IPS DF 4.7 (cell line): ENCODE results near the gene RXRG.
"Not testable (repeated sequence)": the region's sequence is repeated elsewhere in the genome, so short reads cannot be mapped to it uniquely, and the experiment has no call there.

Experiments used
- DNase-seq: peaks from one replicate; pipeline ENCODE4 v3.0.0-alpha.2; 2013; ENCODE audit warnings: low spot score; ENCODE audit errors: extremely low read depth

Gene RXRG

GRCh38 chr1:165444897-165445370 is at the start of gene RXRG:
Gene RXRG (minus strand): TSS chr1:165445126. CDS start chr1:165444893, 233 bp downstream.
- no peak for DNase-seq

- no peak for DNase-seq
Measured at GRCh38 chr1:165492845-165493373, 48.0 kb upstream of the RXRG start.

- no peak for DNase-seq
Measured at GRCh38 chr1:165490175-165490574, 45.2 kb upstream of the RXRG start.

- no peak for DNase-seq
Measured at GRCh38 chr1:165487921-165488320, 43.0 kb upstream of the RXRG start.

- DNase-seq: no peak
Measured at GRCh38 chr1:165486663-165487062, 41.7 kb upstream of the RXRG start.

- no peak for DNase-seq
Measured at GRCh38 chr1:165485716-165486115, 40.8 kb upstream of the RXRG start.

GRCh38 chr1:165484532-165484931 is 39.6 kb upstream of the RXRG start:
- DNase-seq: no peak

- DNase-seq: no peak
Measured at GRCh38 chr1:165483412-165483811, 38.5 kb upstream of the RXRG start.

GRCh38 chr1:165481820-165482532 is 37.0 kb upstream of the RXRG start:
- DNase-seq: no peak

GRCh38 chr1:165476776-165477175 is 31.9 kb upstream of the RXRG start:
- no peak for DNase-seq

GRCh38 chr1:165474196-165474595 is 29.3 kb upstream of the RXRG start:
- DNase-seq: no peak

GRCh38 chr1:165473081-165473480 is 28.2 kb upstream of the RXRG start:
- DNase-seq: no peak

GRCh38 chr1:165468726-165469249 is 23.9 kb upstream of the RXRG start:
- no peak for DNase-seq

GRCh38 chr1:165468253-165468652 is 23.3 kb upstream of the RXRG start:
- DNase-seq: no peak

GRCh38 chr1:165467706-165468105 is 22.8 kb upstream of the RXRG start:
- no peak for DNase-seq

- DNase-seq: no peak
Measured at GRCh38 chr1:165463978-165464377, 19.1 kb upstream of the RXRG start.

- not testable (repeated sequence) for DNase-seq
Measured at GRCh38 chr1:165459683-165460082, 14.8 kb upstream of the RXRG start.

- no peak for DNase-seq
Measured at GRCh38 chr1:165456861-165457260, 11.9 kb upstream of the RXRG start.

- DNase-seq: no peak
Measured at GRCh38 chr1:165456114-165456513, 11.2 kb upstream of the RXRG start.

GRCh38 chr1:165455111-165455510 is 10.2 kb upstream of the RXRG start:
- DNase-seq: no peak

- no peak for DNase-seq
Measured at GRCh38 chr1:165454091-165454610, 9.2 kb upstream of the RXRG start.

- DNase-seq: no peak
Measured at GRCh38 chr1:165452336-165453130, 7.6 kb upstream of the RXRG start.
